Adipocyte (in vitro differentiated cells): ENCODE results near the gene PRKN.
"Not testable (repeated sequence)": the region's sequence is repeated elsewhere in the genome, so short reads cannot be mapped to it uniquely, and the experiment has no call there.

Source experiments
- DNase-seq: peaks from one replicate; pipeline ENCODE4 v3.0.0-alpha.2; 2015; ENCODE audit warnings: low read depth
- H3K27me3 ChIP-seq: replicated peaks from 2 replicates; pipeline ENCODE4 v1.7.0; 2013; ENCODE audit warnings: mild to moderate bottlenecking, low read length, moderate library complexity; ENCODE audit not compliant: control insufficient read depth, insufficient read depth
- H3K36me3 ChIP-seq: 2 replicates; pipeline ENCODE4 v1.7.0; 2013; ENCODE audit warnings: low read length, mild to moderate bottlenecking, moderate library complexity; ENCODE audit not compliant: control insufficient read depth, insufficient read depth, severe bottlenecking
- H3K4me1 ChIP-seq: 2 replicates; pipeline ENCODE4 v1.7.0; 2013; ENCODE audit warnings: mild to moderate bottlenecking, low read length, moderate library complexity; ENCODE audit not compliant: control insufficient read depth, insufficient read depth
- H3K4me3 ChIP-seq: 2 replicates; pipeline ENCODE4 v1.7.0; 2013; ENCODE audit warnings: mild to moderate bottlenecking, low read length, moderate library complexity
- H3K9ac ChIP-seq: 2 replicates; pipeline ENCODE4 v1.7.0; 2013; ENCODE audit warnings: mild to moderate bottlenecking, low read length, moderate library complexity
- H3K9me3 ChIP-seq: 2 replicates; pipeline ENCODE4 v1.7.0; 2013; ENCODE audit warnings: mild to moderate bottlenecking, low read length, moderate library complexity; ENCODE audit not compliant: control insufficient read depth

The PRKN gene

GRCh38 chr6:162532283-162533008 lies 195.1 kb downstream of the PRKN start:
- H3K9me3 ChIP-seq: no peaks in the 10 kb centered on the region
- no peaks in the 10 kb centered on the region for H3K4me1 ChIP-seq
- no peak for DNase-seq
- H3K36me3 ChIP-seq: no peaks in the 10 kb centered on the region
- H3K4me3 ChIP-seq: no peak overlapping the region
- H3K9ac ChIP-seq: no peak overlapping the region
- no peaks in the 10 kb centered on the region for H3K27me3 ChIP-seq

- not testable (repeated sequence) for H3K27me3 ChIP-seq, DNase-seq, H3K9ac ChIP-seq, H3K9me3 ChIP-seq, H3K4me1 ChIP-seq, H3K4me3 ChIP-seq, H3K36me3 ChIP-seq
Observed at GRCh38 chr6:162531391-162531790, 196.2 kb downstream of the PRKN start.

DNA sequence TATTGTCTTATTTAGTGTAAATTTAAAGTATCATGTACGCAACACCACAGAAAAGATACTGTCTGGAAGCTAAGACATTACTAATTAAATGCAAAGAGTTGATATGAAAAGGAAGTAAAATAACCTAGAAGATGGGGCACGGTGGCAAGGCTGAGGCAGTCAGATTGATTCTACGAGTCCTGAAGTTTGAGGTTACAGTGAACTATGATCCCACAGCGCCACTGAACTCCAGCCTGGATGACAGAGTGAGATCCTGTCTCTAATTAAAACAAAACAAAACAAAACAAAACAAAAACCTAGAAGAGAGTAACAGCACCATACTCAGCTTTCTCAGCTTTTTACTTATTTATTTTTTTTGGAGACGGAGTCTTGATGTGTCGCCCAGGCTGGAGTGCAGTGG lies 199.0 kb downstream of the PRKN start:
- DNase-seq: no peak
- Histone ChIP-seq H3K36me3 (no peaks in the 10 kb centered on the region), H3K9ac (no peak overlapping the region), H3K4me1 (no peaks in the 10 kb centered on the region), H3K27me3 (no peaks in the 10 kb centered on the region), H3K9me3 (no peaks in the 10 kb centered on the region), H3K4me3 (no peak overlapping the region)

GRCh38 chr6:162526960-162527359 lies 200.6 kb downstream of the PRKN start:
- DNase-seq: no peak
- H3K4me3 ChIP-seq: no peak overlapping the region
- H3K9me3 ChIP-seq: no peaks in the 10 kb centered on the region
- H3K27me3 ChIP-seq: no peaks in the 10 kb centered on the region
- H3K9ac ChIP-seq: no peak overlapping the region
- no peaks in the 10 kb centered on the region for H3K4me1 ChIP-seq
- H3K36me3 ChIP-seq: no peaks in the 10 kb centered on the region

DNA sequence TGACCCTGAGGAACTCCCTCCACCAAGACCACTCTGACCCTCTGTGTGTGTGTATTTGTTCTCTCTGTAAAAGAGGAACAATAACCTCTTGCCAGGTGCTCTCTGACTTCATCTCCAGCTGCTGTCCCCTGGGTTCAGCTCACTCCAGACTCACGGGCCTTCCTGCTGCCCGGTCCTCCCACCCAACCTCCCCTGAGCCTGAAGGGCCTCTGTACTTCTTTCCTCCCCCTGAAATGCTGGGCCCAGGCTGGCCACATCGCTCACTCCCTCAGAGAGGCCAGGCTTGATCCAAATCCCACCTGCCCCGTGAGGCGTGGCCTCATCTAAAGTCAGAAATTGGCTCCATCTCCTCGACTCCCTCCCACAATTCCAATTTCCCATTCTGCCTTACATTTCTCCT lies 202.4 kb downstream of the PRKN start:
- no peak for DNase-seq
- H3K4me3 ChIP-seq: no peak overlapping the region

DNA sequence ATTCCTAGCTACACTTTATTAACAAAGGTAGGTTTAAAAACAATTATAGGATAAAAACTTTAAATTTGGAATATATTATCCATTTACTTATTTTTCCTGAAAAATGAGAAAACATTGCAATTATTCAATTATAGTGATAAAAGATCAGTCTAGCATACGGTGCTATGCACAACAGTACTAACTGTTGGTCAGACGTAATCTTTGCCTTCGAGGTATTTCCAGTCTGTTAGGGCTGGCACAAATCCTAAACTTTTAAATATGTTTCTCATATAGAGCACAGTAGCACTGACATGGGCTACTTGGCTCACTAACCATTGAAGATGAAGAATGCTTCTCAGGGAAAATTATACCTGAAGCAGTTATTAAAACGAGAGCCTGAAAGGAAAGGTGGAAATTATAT lies 214.8 kb downstream of the PRKN start:
- no peak overlapping the region for H3K9ac ChIP-seq
- no peaks in the 10 kb centered on the region for H3K9me3 ChIP-seq
- no peak for DNase-seq
- no peaks in the 10 kb centered on the region for H3K27me3 ChIP-seq
- H3K4me1 ChIP-seq: no peaks in the 10 kb centered on the region
- no peak overlapping the region for H3K4me3 ChIP-seq
- no peaks in the 10 kb centered on the region for H3K36me3 ChIP-seq

More for the DNA sequence above, 202.4 kb downstream of the PRKN start:
- Histone ChIP-seq H3K9me3 (no peaks in the 10 kb centered on the region), H3K27me3 (no peaks in the 10 kb centered on the region), H3K36me3 (no peaks in the 10 kb centered on the region), H3K9ac (no peak overlapping the region), H3K4me1 (no peaks in the 10 kb centered on the region)

GRCh38 chr6:162497389-162497788 lies 230.2 kb downstream of the PRKN start:
- no peak for DNase-seq
- Histone ChIP-seq H3K27me3 (no peaks in the 10 kb centered on the region), H3K36me3 (no peaks in the 10 kb centered on the region), H3K9ac (no peak overlapping the region), H3K4me1 (no peaks in the 10 kb centered on the region), H3K9me3 (no peaks in the 10 kb centered on the region), H3K4me3 (no peak overlapping the region)

DNA sequence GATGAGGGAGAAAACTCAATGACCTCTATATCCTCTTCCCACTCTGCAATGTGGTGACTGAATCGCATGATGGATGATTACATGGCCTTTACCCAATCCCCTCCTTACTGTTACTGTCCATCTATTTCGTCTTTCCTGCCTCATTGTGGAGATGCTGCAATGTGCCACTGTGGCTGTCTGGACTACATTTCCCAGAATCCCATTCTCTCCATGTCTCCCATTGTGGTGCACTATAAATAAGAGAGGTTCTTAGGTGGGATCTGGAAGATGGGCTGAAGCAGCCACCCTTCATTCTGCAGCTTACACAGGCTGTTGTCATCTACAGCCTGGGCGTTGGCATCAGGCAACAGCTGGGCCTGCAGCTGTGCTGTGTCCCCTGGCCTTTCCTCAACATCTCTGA lies 233.6 kb downstream of the PRKN start:
- H3K36me3 ChIP-seq: no peaks in the 10 kb centered on the region
- no peak for DNase-seq
- H3K27me3 ChIP-seq: no peaks in the 10 kb centered on the region
- H3K4me3 ChIP-seq: no peak overlapping the region
- no peaks in the 10 kb centered on the region for H3K9me3 ChIP-seq
- no peak overlapping the region for H3K9ac ChIP-seq
- no peaks in the 10 kb centered on the region for H3K4me1 ChIP-seq

- no peaks in the 10 kb centered on the region for H3K27me3 ChIP-seq
- no peaks in the 10 kb centered on the region for H3K36me3 ChIP-seq
- no peaks in the 10 kb centered on the region for H3K9me3 ChIP-seq
- no peak overlapping the region for H3K9ac ChIP-seq
- H3K4me1 ChIP-seq: no peaks in the 10 kb centered on the region
- H3K4me3 ChIP-seq: no peak overlapping the region
- DNase-seq: no peak
Observed at GRCh38 chr6:162491637-162492036, 235.9 kb downstream of the PRKN start.

- H3K4me1 ChIP-seq: no peaks in the 10 kb centered on the region
- no peaks in the 10 kb centered on the region for H3K36me3 ChIP-seq
- H3K9me3 ChIP-seq: no peaks in the 10 kb centered on the region
- H3K27me3 ChIP-seq: no peaks in the 10 kb centered on the region
- no peak overlapping the region for H3K9ac ChIP-seq
- H3K4me3 ChIP-seq: no peak overlapping the region
- no peak for DNase-seq
Observed at GRCh38 chr6:162489101-162489976, 238.2 kb downstream of the PRKN start.

GRCh38 chr6:162488444-162488843 lies 239.1 kb downstream of the PRKN start:
- H3K36me3 ChIP-seq: no peaks in the 10 kb centered on the region
- H3K4me3 ChIP-seq: no peak overlapping the region
- H3K4me1 ChIP-seq: no peaks in the 10 kb centered on the region
- H3K27me3 ChIP-seq: no peaks in the 10 kb centered on the region
- no peak for DNase-seq
- H3K9ac ChIP-seq: no peak overlapping the region
- no peaks in the 10 kb centered on the region for H3K9me3 ChIP-seq
